C4-2B (cell line): ENCODE results near the gene SLC47A2.

Experiments used
- ZFX ChIP-seq: fragments of 450-650 bp; IDR thresholded peaks from 2 replicates; pipeline ENCODE4 v1.6.1; 2017
- TF ChIP-seq, protein P1 (sequence below): fragments of 450-650 bp; conservative IDR thresholded peaks from 2 replicates; pipeline ENCODE4 v1.5.1; 2017; ENCODE audit warnings: mild to moderate bottlenecking

- TF ChIP-seq, protein P1, sequence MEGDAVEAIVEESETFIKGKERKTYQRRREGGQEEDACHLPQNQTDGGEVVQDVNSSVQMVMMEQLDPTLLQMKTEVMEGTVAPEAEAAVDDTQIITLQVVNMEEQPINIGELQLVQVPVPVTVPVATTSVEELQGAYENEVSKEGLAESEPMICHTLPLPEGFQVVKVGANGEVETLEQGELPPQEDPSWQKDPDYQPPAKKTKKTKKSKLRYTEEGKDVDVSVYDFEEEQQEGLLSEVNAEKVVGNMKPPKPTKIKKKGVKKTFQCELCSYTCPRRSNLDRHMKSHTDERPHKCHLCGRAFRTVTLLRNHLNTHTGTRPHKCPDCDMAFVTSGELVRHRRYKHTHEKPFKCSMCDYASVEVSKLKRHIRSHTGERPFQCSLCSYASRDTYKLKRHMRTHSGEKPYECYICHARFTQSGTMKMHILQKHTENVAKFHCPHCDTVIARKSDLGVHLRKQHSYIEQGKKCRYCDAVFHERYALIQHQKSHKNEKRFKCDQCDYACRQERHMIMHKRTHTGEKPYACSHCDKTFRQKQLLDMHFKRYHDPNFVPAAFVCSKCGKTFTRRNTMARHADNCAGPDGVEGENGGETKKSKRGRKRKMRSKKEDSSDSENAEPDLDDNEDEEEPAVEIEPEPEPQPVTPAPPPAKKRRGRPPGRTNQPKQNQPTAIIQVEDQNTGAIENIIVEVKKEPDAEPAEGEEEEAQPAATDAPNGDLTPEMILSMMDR, result no peak
- no peak for TF ChIP-seq ZFX
These were observed 9.1 kb upstream of the SLC47A2 start for GRCh38 chr17:19725486-19725885.
